Heart left ventricle (tissue), 16 donors: Measurements from ENCODE around the gene SSB. TPM values are rescaled to one million over a fixed set of nuclear protein-coding genes. Genes with fewer than 3 reads are reported as not detected.
"Not testable (repeated sequence)": the region's sequence is repeated elsewhere in the genome, so short reads cannot be mapped to it uniquely, and the experiment has no call there.

Source experiments
- ATAC-seq, 4 donors: fragments of 200-7000 bp; cut with Tn5 transposase; one replicate each; pipeline ENCODE4 v1.9.1; 2020 to 2022; ENCODE audit warnings: moderate library complexity in 4 of 4, mild to moderate bottlenecking in 3 of 4, moderate number of reproducible peaks in 1 of 4
- DNase-seq, 5 donors: peaks; one replicate each; pipeline ENCODE4 v3.0.0-alpha.2; 2020
- H3K27ac ChIP-seq, 12 donors: fragments of 200-600 bp; sonication (generic) in 4 of 12; one replicate each; pipeline versions ENCODE4 v1.5.0 to v1.8.0; 2016 to 2022; ENCODE audit warnings: mild to moderate bottlenecking in 2 of 12
- H3K27me3 ChIP-seq, 9 donors: fragments of 200-600 bp; sonication (generic) in 2 of 9; one replicate each; pipeline versions ENCODE4 v1.5.1 to v1.8.0; 2016 to 2022; ENCODE audit warnings: mild to moderate bottlenecking in 3 of 9
- H3K36me3 ChIP-seq, 9 donors: fragments of 200-600 bp; sonication (generic) in 2 of 9; one replicate each; pipeline versions ENCODE4 v1.5.0 to v1.8.0; 2018 to 2022; ENCODE audit warnings: mild to moderate bottlenecking in 2 of 9
- H3K4me1 ChIP-seq, 12 donors: fragments of 200-600 bp; sonication (generic) in 4 of 12; one replicate each; pipeline versions ENCODE4 v1.5.0 to v1.8.0; 2016 to 2022; ENCODE audit warnings: mild to moderate bottlenecking in 3 of 12
- H3K4me3 ChIP-seq, 12 donors: fragments of 200-600 bp; sonication (generic) in 4 of 12; one replicate each; pipeline versions ENCODE4 v1.5.0 to v1.8.0; 2017 to 2022; ENCODE audit warnings: mild to moderate bottlenecking in 9 of 12, moderate library complexity in 4 of 12
- H3K9me3 ChIP-seq, 12 donors: fragments of 200-600 bp; sonication (generic) in 4 of 12; one replicate each; pipeline versions ENCODE4 v1.5.0 to v1.8.0; 2016 to 2022; ENCODE audit warnings: mild to moderate bottlenecking in 1 of 12
- POLR2A ChIP-seq, 2 donors: fragments of 450-650 bp; IDR thresholded peaks; one replicate each; pipeline ENCODE4 v1.6.1; 2017; ENCODE audit warnings: antibody characterized with exemption in 2 of 2, mild to moderate bottlenecking in 2 of 2, moderate library complexity in 2 of 2
- WGBS, 4 donors: extraction: QIAGEN DNeasy Blood & Tissue Kit in 2 of 4; methylation state at CpG; one replicate each; pipeline versions ENCODE4 v1.1.5 to v1.1.7; 2013 to 2018; 5-methylcytosine and 5-hydroxymethylcytosine counted together
- intact Hi-C, 10 donors: fragments of 100-400 bp; cut with DNase I; formaldehyde crosslinking; loops; one replicate each; pipeline versions ENCODE4 v1.11.1 to v1.14.2; 2022
- polyA plus RNA-seq, 2 donors: library from polyadenylated mRNA; stranded (reverse); fragments of 200-250 nt; gene quantifications; one replicate each; pipeline ENCODE4 v1.2.3, GENCODE V29; 2013
- total RNA-seq, 9 donors: library from RNA; depleted of rRNA in 2 of 9; stranded (reverse); fragments of >200 nt in 2 of 9; fragmentation: NEBNext Ultra II Directional in 3 of 9; extraction: Animal tissue kit (Norgen Biotek cat#: 25700) in 3 of 9; gene quantifications; one replicate each; pipeline versions ENCODE4 v1.1.0 to v1.2.4, GENCODE V29; 2016 to 2023
- TF ChIP-seq, protein P1 (sequence below), 12 donors: fragments of 200-600 bp; sonication (generic) in 4 of 12; IDR thresholded peaks; one replicate each; pipeline versions ENCODE4 v1.5.0 to v1.8.0; 2018 to 2022; ENCODE audit warnings: antibody characterized with exemption in 12 of 12, mild to moderate bottlenecking in 5 of 12
- donor health status: ischemic (EF 13 %, LVEDD 7.1; RV severe dilation, severe dysfunction).
- donor health status: healthy with polysubstance abuse.
- donor health status: DM: no; HTN: yes; CAD: no.
- donor health status: DM: no; HTN: no; CAD: no.
- donor health status: ischemic (EF 25% LVEDD 6.9; RV normal size, moderate dysfunction).
- donor health status: ischemic (EF 25% LVEDD 5.7; RV mildly dilated, moderate dysfunction).
- donor health status: healthy.
- donor health status: DM: yes; HTN: yes; CAD: no.
- donor health status: ischemic (EF 35%, LVEDD 5.7; RV mildly dilated, moderate dysfunction).
- donor health status: nonischemic (EF 11% LVEDD 7.7; RV severe dilation, severe dysfunction).
- donor health status: DM: yes; HTN: yes; CAD: no.
- donor health status: PGD.
- donor health status: ischemic (EF 29% LVEDD 5.4; RV normal size, mild dysfunction).
- donor health status: nonischemic (EF 23%, LVEDD 6.1; RV moderate dilation, normal function).

The SSB gene
- total and polyA plus RNA-seq, 11 donors = 37.4 to 94.0 (median 53.9) TPM

- H3K27ac ChIP-seq = peak overlapping the region in 8 of 12 donors; percentile 22 to 63 (median 50)
- DNase-seq (no peak), ATAC-seq (peak; percentile 66 to 76 (median 69))
- H3K27me3 ChIP-seq = no peaks in the 10 kb centered on the region
- peaks cover 6 to 68% (median 36%) of the 10 kb centered on the region in 12 donors for H3K4me1 ChIP-seq
- intact Hi-C loops = no loop called here
- peaks cover 0 to 9% (median 0%) of the 10 kb centered on the region in 9 donors for H3K36me3 ChIP-seq
- 68 to 78% (median 72%) methylated on average over 2 of the region's 2 CpGs for WGBS, 4 donors
- H3K9me3 ChIP-seq = no peaks in the 10 kb centered on the region
- no peak overlapping the region for H3K4me3 ChIP-seq
- TF ChIP-seq, protein P1, sequence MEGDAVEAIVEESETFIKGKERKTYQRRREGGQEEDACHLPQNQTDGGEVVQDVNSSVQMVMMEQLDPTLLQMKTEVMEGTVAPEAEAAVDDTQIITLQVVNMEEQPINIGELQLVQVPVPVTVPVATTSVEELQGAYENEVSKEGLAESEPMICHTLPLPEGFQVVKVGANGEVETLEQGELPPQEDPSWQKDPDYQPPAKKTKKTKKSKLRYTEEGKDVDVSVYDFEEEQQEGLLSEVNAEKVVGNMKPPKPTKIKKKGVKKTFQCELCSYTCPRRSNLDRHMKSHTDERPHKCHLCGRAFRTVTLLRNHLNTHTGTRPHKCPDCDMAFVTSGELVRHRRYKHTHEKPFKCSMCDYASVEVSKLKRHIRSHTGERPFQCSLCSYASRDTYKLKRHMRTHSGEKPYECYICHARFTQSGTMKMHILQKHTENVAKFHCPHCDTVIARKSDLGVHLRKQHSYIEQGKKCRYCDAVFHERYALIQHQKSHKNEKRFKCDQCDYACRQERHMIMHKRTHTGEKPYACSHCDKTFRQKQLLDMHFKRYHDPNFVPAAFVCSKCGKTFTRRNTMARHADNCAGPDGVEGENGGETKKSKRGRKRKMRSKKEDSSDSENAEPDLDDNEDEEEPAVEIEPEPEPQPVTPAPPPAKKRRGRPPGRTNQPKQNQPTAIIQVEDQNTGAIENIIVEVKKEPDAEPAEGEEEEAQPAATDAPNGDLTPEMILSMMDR (IDR thresholded peaks at IDR 0.05) = no peak
- TF ChIP-seq POLR2A (IDR thresholded peaks at IDR 0.05) = no peak
Measured at GRCh38 chr2:169838743-169839489, 40.2 kb downstream of the SSB start.

DNA sequence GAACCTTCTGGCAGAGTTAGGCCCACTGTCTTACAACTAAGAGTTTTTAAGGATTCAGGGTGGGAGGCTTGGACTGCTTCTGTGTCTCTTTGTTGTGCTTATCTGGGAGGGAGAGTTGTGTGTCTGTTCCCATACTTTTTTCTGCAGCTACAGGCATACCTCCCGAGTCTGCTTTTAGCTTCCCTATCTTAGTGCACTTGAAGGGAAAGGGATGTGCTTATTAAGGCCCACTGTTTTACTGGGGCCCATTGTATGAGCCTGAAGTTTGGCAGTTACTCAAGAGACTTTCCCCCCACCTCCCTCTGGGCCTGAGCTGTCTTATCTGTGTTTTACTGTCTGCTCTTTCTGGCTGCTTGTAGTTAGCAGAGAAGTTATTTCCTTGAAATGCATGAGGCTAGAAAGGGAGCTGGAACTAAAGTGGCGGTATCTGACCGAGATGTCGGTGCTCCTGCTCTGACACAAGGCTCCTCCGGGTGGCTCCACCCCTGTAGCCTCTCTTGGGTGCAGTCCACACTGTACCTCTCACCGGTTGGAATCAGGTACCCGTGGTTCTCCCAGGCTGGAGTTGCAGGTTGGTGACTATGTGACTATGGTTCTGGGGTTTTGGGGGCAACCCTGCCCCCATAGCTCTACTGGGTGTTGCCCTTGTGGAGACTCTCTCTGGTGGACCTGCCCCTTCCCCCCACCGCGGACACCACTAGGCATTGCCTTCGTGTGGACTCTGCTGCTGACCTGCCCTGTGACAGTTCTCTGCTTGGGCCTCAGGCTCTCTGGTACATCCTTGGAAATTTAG is 41.5 kb downstream of the SSB start:
- peaks cover 6 to 60% (median 35%) of the 10 kb centered on the region in 12 donors for H3K4me1 ChIP-seq
- peak overlapping the region in 10 of 12 donors; percentile 27 to 79 (median 46) for H3K27ac ChIP-seq
- H3K27me3 ChIP-seq = no peaks in the 10 kb centered on the region
- intact Hi-C loops = no loop called here
- WGBS, 4 donors = 24 to 58% (median 34%) methylated on average over 5 to 10 of the region's 10 CpGs
- no peaks in the 10 kb centered on the region for H3K9me3 ChIP-seq
- TF ChIP-seq, protein P1 (IDR thresholded peaks at IDR 0.05) = no peak
- no peak for TF ChIP-seq POLR2A (IDR thresholded peaks at IDR 0.05)
- H3K4me3 ChIP-seq = peak overlapping the region in 4 of 12 donors; percentile 18 to 34 (median 24)
- peak; percentile 32 to 78 (median 61) for ATAC-seq
- H3K36me3 ChIP-seq = peaks cover 0 to 9% (median 0%) of the 10 kb centered on the region in 9 donors
- DNase-seq = no peak

GRCh38 chr2:169840747-169841142 is 42.1 kb downstream of the SSB start:
- H3K9me3 ChIP-seq = no peaks in the 10 kb centered on the region
- WGBS, 4 donors = 84 to 98% (median 91%) methylated on average over 2 of the region's 2 CpGs
- H3K27ac ChIP-seq = peak overlapping the region in 10 of 12 donors; percentile 27 to 79 (median 46)
- H3K4me1 ChIP-seq = peaks cover 6 to 62% (median 35%) of the 10 kb centered on the region in 12 donors
- peaks cover 0 to 9% (median 0%) of the 10 kb centered on the region in 9 donors for H3K36me3 ChIP-seq
- intact Hi-C loops = no loop called here
- peak overlapping the region in 4 of 12 donors; percentile 18 to 34 (median 24) for H3K4me3 ChIP-seq
- DNase-seq (no peak), ATAC-seq (peak in 3 of 4 donors; percentile 18 to 42 (median 21))
- no peaks in the 10 kb centered on the region for H3K27me3 ChIP-seq
- TF ChIP-seq, protein P1 (IDR thresholded peaks at IDR 0.05) = no peak
- no peak for TF ChIP-seq POLR2A (IDR thresholded peaks at IDR 0.05)

- H3K27me3 ChIP-seq, ATAC-seq, DNase-seq, H3K36me3 ChIP-seq, H3K4me3 ChIP-seq, H3K9me3 ChIP-seq, intact Hi-C loops: not testable (repeated sequence)
- WGBS, 4 donors = 89 to 96% (median 91%) methylated on average over 20 to 21 of the region's 24 CpGs; no CpG with 5 or more reads in 1 of the 4 donors
- Histone ChIP-seq H3K4me1 (peaks cover 6 to 67% (median 35%) of the 10 kb centered on the region in 12 donors), H3K27ac (peak overlapping the region in 2 of 12 donors; percentile 27 to 46)
Measured at GRCh38 chr2:169841625-169842024, 43.0 kb downstream of the SSB start.
